ENCODE measurements around the gene PMS2. TPM values are rescaled to one million over a fixed set of nuclear protein-coding genes. Genes with fewer than 3 reads are reported as not detected.

The PMS2 gene
- total RNA-seq, 4 donors from 2014 or later = 11.5 to 22.7 (median 12.8) TPM

- Histone ChIP-seq H3K4me3 (no peak within 1 kb of the TSS), H3K9me3 (no peaks in the 10 kb centered on the region), H3K27ac (no peak within 1 kb of the TSS), H3K4me1 (peaks cover 0 to 9% (median 0%) of the 10 kb centered on the region in 4 donors), H3K36me3 (peaks cover 0 to 97% (median 28%) of the 10 kb centered on the region in 3 donors), H3K27me3 (no peaks in the 10 kb centered on the region)
- TF ChIP-seq, protein P1, sequence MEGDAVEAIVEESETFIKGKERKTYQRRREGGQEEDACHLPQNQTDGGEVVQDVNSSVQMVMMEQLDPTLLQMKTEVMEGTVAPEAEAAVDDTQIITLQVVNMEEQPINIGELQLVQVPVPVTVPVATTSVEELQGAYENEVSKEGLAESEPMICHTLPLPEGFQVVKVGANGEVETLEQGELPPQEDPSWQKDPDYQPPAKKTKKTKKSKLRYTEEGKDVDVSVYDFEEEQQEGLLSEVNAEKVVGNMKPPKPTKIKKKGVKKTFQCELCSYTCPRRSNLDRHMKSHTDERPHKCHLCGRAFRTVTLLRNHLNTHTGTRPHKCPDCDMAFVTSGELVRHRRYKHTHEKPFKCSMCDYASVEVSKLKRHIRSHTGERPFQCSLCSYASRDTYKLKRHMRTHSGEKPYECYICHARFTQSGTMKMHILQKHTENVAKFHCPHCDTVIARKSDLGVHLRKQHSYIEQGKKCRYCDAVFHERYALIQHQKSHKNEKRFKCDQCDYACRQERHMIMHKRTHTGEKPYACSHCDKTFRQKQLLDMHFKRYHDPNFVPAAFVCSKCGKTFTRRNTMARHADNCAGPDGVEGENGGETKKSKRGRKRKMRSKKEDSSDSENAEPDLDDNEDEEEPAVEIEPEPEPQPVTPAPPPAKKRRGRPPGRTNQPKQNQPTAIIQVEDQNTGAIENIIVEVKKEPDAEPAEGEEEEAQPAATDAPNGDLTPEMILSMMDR (IDR thresholded peaks at IDR 0.05) = no peak
- no peak for TF ChIP-seq POLR2A (IDR thresholded peaks at IDR 0.05)
- TF ChIP-seq EP300 (IDR thresholded peaks at IDR 0.05) = no peak
- no peak for DNase-seq (ENCODE audit: low spot score in 2 of 2)
- WGBS, 2 donors = 74 to 90% methylated on average over 2 of the region's 2 CpGs
Observed at GRCh38 chr7:6030988-6031387, 22.1 kb upstream of the PMS2 start, which contains the start of gene ANKRD61. Gene ANKRD61, plus strand, starts transcription at chr7:6031376. Its CDS starts 0 bp downstream, at chr7:6031376.

DNA sequence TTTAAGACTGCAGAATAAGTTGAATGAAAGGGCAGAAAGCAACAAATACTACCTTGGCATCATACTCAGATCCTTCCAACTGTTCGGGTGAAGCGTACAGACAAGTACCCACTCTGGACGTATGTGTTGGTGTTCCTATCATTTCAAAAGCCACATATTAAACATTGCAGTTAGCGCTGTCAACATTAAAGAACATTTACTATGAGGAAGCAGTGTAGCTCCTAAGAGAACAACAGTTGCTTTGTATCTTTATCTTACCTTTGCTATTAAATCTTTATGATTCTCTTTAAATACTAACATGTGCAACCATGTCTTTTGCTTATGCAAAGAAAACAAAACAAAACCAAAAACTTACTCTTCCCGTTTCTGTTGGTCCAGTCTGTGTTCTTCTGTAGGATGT is 19.7 kb upstream of the PMS2 start:
- no peak for DNase-seq (ENCODE audit: low spot score in 2 of 2)
- peaks cover 0 to 12% (median 0%) of the 10 kb centered on the region in 4 donors for H3K4me1 ChIP-seq
- H3K27me3 ChIP-seq = no peaks in the 10 kb centered on the region
- H3K4me3 ChIP-seq = no peak overlapping the region
- TF ChIP-seq EP300 (IDR thresholded peaks at IDR 0.05) (no peak), POLR2A (IDR thresholded peaks at IDR 0.05) (no peak)
- TF ChIP-seq, protein P1 (IDR thresholded peaks at IDR 0.05) = no peak
- peaks cover 0 to 97% (median 24%) of the 10 kb centered on the region in 3 donors for H3K36me3 ChIP-seq
- no peak overlapping the region for H3K27ac ChIP-seq
- H3K9me3 ChIP-seq = no peaks in the 10 kb centered on the region
- WGBS, 2 donors = 87 to 90% methylated on average over 5 of the region's 5 CpGs

DNA sequence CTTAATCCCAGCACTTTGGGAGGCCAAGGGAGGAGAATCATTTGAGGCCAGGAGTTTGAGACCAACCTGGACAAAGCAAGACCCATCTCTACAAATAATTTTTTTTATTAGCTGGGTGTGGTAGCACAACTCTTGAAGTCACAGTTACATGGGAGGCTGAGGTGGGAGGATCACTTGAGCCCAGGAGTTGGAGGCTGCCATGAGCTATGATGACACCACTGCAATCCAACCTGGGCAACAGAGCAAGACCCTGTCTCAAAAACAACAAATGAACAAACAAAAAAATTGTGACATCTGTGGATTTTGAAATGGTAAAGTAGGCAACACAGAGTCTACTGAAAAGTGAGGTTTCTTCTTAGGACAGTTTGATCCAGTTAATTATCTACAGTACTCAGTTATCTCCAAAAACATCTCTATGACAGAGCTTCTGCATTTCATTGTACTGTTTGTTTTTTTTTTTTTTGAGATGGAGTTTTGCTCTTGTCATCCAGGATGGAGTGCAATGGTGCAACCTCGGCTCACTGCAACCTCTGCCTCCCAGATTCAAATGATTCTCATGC is 19.0 kb upstream of the PMS2 start:
- no peaks in the 10 kb centered on the region for H3K27me3 ChIP-seq
- no peak for DNase-seq (ENCODE audit: low spot score in 2 of 2)
- H3K9me3 ChIP-seq = no peaks in the 10 kb centered on the region
- 90 to 100% methylated on average over 1 of the region's 1 CpG for WGBS, 2 donors
- H3K36me3 ChIP-seq = peaks cover 0 to 97% (median 24%) of the 10 kb centered on the region in 3 donors
- no peak overlapping the region for H3K4me3 ChIP-seq
- H3K27ac ChIP-seq = no peak overlapping the region
- peaks cover 0 to 12% (median 0%) of the 10 kb centered on the region in 4 donors for H3K4me1 ChIP-seq
- TF ChIP-seq, protein P1 (IDR thresholded peaks at IDR 0.05) = no peak
- TF ChIP-seq POLR2A (IDR thresholded peaks at IDR 0.05) = no peak
- no peak for TF ChIP-seq EP300 (IDR thresholded peaks at IDR 0.05)

DNA sequence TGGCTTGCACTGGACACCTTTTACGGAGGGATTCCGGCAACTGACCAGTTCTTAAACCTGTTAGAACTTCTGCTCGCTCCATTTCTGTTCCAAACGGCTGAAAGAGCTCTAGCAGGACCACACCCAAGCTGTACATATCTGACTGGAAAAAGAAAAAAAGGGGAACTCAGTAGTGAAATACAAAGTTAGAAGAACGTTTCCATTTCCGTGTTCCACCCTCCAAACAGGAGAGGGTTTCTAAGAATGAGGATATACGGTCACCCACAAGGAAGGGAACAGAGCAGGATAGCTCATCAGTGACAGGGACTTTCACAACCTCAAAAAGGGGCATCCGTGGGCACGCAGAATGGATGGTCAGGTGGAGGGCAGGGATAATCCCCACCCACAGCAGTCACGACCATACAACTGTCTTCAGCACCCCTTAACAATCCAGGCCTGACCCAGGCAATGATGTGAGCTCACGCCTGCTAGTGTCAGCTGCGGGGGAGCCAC is 18.0 kb upstream of the PMS2 start:
- Histone ChIP-seq H3K27ac (peak overlapping the region in 2 of 4 donors; percentile 42 to 74), H3K36me3 (peaks cover 0 to 97% (median 27%) of the 10 kb centered on the region in 3 donors), H3K4me3 (peak overlapping the region in 1 of 4 donors; percentile 34), H3K9me3 (no peaks in the 10 kb centered on the region), H3K27me3 (no peaks in the 10 kb centered on the region), H3K4me1 (peaks cover 0 to 12% (median 0%) of the 10 kb centered on the region in 4 donors)
- WGBS, 2 donors = 75 to 76% methylated on average over 12 of the region's 12 CpGs
- no peak for DNase-seq (ENCODE audit: low spot score in 2 of 2)
- TF ChIP-seq POLR2A (IDR thresholded peaks at IDR 0.05) (no peak), EP300 (IDR thresholded peaks at IDR 0.05) (no peak)
- TF ChIP-seq, protein P1 (IDR thresholded peaks at IDR 0.05) = no peak

All from tibial nerve (tissue), 4 donors.